AG09309 (cell line): ENCODE data around the gene CORO1C.

Experiments used
- DNase-seq: peaks from one replicate; pipeline ENCODE4 v3.0.0-alpha.2; 2010; ENCODE audit warnings: low read depth
- H3K4me3 ChIP-seq: 2 replicates; pipeline ENCODE4 v1.5.1; 2011; ENCODE audit warnings: mild to moderate bottlenecking, low read depth, low read length, moderate library complexity; ENCODE audit not compliant: control insufficient read depth
- TF ChIP-seq, protein P1 (sequence below): IDR thresholded peaks from 2 replicates; pipeline ENCODE4 v1.5.1; 2011; ENCODE audit warnings: mild to moderate bottlenecking, low read depth, low read length, inconsistent platforms; ENCODE audit not compliant: insufficient read depth, control insufficient read depth; ENCODE audit errors: missing control alignments

The CORO1C gene

DNA sequence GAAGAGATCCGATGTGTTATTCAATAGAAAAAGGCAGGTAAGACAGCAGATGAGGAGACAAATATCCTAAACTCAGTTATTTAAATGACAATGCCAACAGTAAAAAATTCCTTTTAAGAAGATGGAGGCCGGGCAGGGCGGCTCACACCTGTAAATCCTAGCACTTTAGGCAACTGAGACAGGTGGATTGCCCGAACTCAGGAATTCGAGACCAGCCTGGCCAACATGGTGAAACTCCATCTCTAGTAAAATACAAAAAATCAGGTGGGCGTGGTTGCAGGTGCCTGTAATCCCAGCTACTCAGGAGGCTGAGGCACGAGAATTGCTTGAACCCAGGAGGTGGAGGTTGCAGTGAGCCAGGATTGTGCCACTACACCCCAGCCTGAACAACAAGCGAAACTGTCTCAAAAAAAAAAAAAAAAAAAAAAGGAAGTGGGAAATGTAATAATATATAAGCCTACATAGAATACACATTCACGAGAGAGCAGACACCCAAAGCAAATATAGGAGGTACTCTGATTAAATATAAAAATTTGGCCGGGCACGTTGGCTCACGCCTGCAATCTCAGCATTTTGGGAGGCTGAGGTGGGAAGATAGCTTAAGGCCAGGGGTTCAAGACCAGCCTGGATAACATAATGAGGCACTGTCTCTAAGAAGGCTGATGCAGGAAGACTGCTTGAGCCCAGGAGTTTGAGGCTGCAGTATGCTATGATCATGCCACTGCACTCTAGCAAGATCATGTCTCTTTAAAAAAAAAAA lies 19.0 kb downstream of the CORO1C start:
- TF ChIP-seq, protein P1, sequence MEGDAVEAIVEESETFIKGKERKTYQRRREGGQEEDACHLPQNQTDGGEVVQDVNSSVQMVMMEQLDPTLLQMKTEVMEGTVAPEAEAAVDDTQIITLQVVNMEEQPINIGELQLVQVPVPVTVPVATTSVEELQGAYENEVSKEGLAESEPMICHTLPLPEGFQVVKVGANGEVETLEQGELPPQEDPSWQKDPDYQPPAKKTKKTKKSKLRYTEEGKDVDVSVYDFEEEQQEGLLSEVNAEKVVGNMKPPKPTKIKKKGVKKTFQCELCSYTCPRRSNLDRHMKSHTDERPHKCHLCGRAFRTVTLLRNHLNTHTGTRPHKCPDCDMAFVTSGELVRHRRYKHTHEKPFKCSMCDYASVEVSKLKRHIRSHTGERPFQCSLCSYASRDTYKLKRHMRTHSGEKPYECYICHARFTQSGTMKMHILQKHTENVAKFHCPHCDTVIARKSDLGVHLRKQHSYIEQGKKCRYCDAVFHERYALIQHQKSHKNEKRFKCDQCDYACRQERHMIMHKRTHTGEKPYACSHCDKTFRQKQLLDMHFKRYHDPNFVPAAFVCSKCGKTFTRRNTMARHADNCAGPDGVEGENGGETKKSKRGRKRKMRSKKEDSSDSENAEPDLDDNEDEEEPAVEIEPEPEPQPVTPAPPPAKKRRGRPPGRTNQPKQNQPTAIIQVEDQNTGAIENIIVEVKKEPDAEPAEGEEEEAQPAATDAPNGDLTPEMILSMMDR, result no peak
- H3K4me3 ChIP-seq, result no peak overlapping the region
- no peak for DNase-seq

DNA sequence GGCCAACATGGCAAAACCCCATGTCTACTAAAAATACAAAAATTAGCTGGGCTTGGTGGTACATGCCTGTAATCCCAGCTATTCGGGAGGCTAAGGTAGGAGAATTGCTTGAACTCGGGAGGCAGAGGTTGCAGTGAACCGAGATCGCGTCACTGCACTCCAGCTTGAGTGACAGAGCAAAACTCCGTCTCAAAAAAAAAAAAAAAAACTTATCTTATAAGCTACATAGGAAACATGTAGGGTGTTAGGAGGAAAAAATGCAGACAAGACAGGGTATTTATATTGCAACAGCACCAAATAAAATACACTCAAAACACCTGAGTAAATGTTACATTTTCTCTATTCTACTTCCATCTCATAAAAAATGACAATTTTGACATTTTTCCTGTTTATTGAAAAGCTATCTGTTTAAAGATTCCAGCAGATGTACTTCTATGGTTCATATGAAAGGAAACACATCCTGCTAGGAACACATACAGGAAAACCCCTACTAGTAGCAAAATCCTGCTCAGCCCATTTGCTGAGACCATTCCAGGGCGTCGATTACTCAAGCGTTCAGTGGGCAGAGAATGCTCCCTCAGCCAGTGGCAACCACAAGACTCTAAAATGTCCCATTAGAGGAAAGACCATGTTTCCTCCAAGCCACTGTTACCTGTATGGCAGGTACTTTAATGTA lies 19.7 kb downstream of the CORO1C start:
- no peak overlapping the region for H3K4me3 ChIP-seq
- TF ChIP-seq, protein P1, result no peak
- no peak for DNase-seq

DNA sequence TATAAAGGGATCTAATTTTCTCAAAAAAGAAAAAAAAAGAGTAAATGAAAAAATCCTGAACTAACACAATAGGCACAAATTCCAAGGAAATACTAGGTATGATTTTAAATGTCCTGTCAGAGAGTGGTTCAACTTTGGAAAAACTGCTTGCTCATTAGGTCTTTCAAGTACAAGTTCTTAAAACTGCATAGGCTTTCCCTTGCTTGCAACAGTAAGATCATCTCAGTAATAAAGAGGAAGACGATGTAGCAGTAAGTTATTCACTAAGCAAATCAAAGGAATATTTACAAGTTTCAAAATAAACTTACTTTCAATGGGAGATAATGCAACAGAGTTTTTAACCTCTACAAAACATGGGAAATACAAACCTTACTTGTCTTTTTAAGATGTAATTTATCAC lies 21.6 kb downstream of the CORO1C start:
- DNase-seq, result no peak
- H3K4me3 ChIP-seq, result no peak overlapping the region
- TF ChIP-seq, protein P1, result no peak

DNA sequence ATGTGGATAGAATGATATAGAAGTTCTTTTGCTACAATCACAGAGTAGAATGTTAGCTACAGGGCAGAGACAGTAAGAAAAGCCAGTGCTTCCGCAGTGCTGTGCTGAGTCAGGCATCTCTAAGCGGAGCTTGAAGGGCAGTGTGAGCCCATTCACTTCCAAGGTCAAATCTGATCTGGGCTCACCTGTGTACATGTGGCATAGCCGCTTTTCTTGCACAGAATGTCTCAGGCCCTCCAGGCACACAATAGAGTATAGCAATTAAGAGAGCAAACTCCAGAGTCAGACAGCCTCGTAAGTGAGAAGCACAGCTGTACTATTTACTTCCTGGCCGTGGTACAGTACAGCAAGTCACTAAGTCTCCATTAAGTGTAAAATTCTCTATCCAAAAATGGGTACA lies 26.8 kb downstream of the CORO1C start:
- no peak overlapping the region for H3K4me3 ChIP-seq
- TF ChIP-seq, protein P1, result no peak

DNA sequence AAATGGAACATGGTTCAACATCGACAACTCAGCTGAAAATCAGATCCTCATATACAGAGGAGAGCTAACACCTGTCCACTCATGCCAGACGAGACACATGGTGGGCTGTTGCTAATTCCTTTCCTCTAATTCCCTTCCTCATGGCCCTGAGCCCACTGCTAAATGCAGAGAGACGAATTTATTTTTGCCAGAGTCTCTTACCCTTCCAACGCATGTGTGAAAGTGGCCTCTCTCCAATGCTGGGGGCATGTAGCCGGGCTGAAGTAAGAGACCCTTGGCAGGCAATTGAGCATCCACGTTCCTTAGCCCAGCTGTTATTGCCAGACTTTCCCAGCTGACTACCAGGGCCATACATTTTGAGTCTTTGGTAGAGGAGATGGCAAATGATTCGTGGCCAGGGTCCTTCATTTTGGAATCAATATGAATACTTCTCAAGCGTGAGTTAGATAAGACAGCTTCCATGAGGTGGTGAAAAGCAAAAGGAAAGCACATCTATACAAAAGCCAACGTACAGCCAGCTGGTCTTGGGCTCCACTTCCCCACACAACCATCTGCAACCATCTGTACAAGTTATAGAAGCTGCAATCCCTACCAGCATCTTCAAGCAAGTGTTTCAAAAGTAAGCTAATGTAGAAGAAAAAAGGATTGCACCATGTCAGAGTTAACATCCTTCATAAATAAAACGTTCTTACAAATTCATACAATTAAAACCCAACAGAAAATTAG lies 28.6 kb downstream of the CORO1C start:
- no peak overlapping the region for H3K4me3 ChIP-seq
- no peak for DNase-seq

More for the DNA sequence above, 26.8 kb downstream of the CORO1C start:
- DNase-seq, result no peak

More for the DNA sequence above, 28.6 kb downstream of the CORO1C start:
- TF ChIP-seq, protein P1, result no peak
